Erythroblast (primary cell): ENCODE measurements around the gene TTLL3.

Source experiments
- GATA1 ChIP-seq: IDR thresholded peaks from 2 replicates; pipeline ENCODE4 v1.6.1; 2011; ENCODE audit warnings: low read depth, mild to moderate bottlenecking, control low read depth, low read length, moderate library complexity
- POLR2A ChIP-seq: IDR thresholded peaks from 2 replicates; pipeline ENCODE4 v1.6.1; 2011; ENCODE audit warnings: mild to moderate bottlenecking, low read length

GRCh38 chr3:9791127-9791526, 18.9 kb upstream of the TTLL3 start:
- TF ChIP-seq POLR2A (no peak), GATA1 (no peak)
